ENCODE results near the gene ANKRD13D.

ANKRD13D gene

GRCh38 chr11:67278135-67278938, 10.8 kb upstream of the ANKRD13D start:
- Histone ChIP-seq H3K27ac (ENCODE audit: low read depth, low read length) (peak overlapping the region; percentile 100), H3K4me3 (ENCODE audit: low read length) (peak overlapping the region; percentile 78), H3K9me3 (ENCODE audit: control insufficient read depth, insufficient read depth, low read length) (no peaks in the 10 kb centered on the region), H3K4me2 (ENCODE audit: low read length) (peak overlapping the region; percentile 100), H3K36me3 (ENCODE audit: control insufficient read depth, low read length) (peaks cover 93% of the 10 kb centered on the region), H4K20me1 (ENCODE audit: control insufficient read depth, insufficient read depth, low read depth, low read length) (no peaks in the 10 kb centered on the region), H3K4me1 (ENCODE audit: control insufficient read depth, low read length) (peaks cover 64% of the 10 kb centered on the region), H3K79me2 (ENCODE audit: control insufficient read depth, low read length) (peaks cover 78% of the 10 kb centered on the region), H3K9me2 (replicated peaks; ENCODE audit: control insufficient read depth, low read length) (no peaks in the 10 kb centered on the region), H3F3A (ENCODE audit: control insufficient read depth, insufficient read depth) (peaks cover 18% of the 10 kb centered on the region), H3K27me3 (ENCODE audit: control insufficient read depth, low read length) (no peaks in the 10 kb centered on the region)
- TF ChIP-seq EZH2phosphoT487 (IDR thresholded peaks at IDR 0.05; ENCODE audit: borderline replicate concordance, low read length) (no peak), CTCF (IDR thresholded peaks at IDR 0.05; ENCODE audit: low read depth, low read length, poor library complexity, severe bottlenecking) (no peak)

- Histone ChIP-seq H3K27ac (ENCODE audit: low read depth, low read length) (peak overlapping the region; percentile 100), H3K79me2 (ENCODE audit: control insufficient read depth, low read length) (peaks cover 71% of the 10 kb centered on the region)
Observed at GRCh38 chr11:67278939-67279588, 10.0 kb upstream of the ANKRD13D start.

GRCh38 chr11:67279589-67280340, 9.3 kb upstream of the ANKRD13D start:
- Histone ChIP-seq H3K4me1 (ENCODE audit: control insufficient read depth, low read length) (peaks cover 58% of the 10 kb centered on the region), H3K27me3 (ENCODE audit: control insufficient read depth, low read length) (no peaks in the 10 kb centered on the region), H3K36me3 (ENCODE audit: control insufficient read depth, low read length) (peaks cover 98% of the 10 kb centered on the region), H3K4me2 (ENCODE audit: low read length) (no peak overlapping the region), H3F3A (ENCODE audit: control insufficient read depth, insufficient read depth) (peaks cover 19% of the 10 kb centered on the region), H3K9me2 (replicated peaks; ENCODE audit: control insufficient read depth, low read length) (no peaks in the 10 kb centered on the region), H3K9me3 (ENCODE audit: control insufficient read depth, insufficient read depth, low read length) (no peaks in the 10 kb centered on the region), H3K79me2 (ENCODE audit: control insufficient read depth, low read length) (peaks cover 64% of the 10 kb centered on the region), H3K27ac (ENCODE audit: low read depth, low read length) (no peak overlapping the region), H3K4me3 (ENCODE audit: low read length) (no peak overlapping the region), H4K20me1 (ENCODE audit: control insufficient read depth, insufficient read depth, low read depth, low read length) (no peaks in the 10 kb centered on the region)
- TF ChIP-seq EZH2phosphoT487 (IDR thresholded peaks at IDR 0.05; ENCODE audit: borderline replicate concordance, low read length) (no peak), CTCF (IDR thresholded peaks at IDR 0.05; ENCODE audit: low read depth, low read length, poor library complexity, severe bottlenecking) (no peak)

More at GRCh38 chr11:67278939-67279588, 10.0 kb upstream of the ANKRD13D start:
- no peak for TF ChIP-seq EZH2phosphoT487 (IDR thresholded peaks at IDR 0.05; ENCODE audit: borderline replicate concordance, low read length)
- no peak for TF ChIP-seq CTCF (IDR thresholded peaks at IDR 0.05; ENCODE audit: low read depth, low read length, poor library complexity, severe bottlenecking)
- no peak overlapping the region for H3K4me2 ChIP-seq (ENCODE audit: low read length)
- H4K20me1 ChIP-seq (ENCODE audit: control insufficient read depth, insufficient read depth, low read depth, low read length): no peaks in the 10 kb centered on the region
- H3K9me2 ChIP-seq (replicated peaks; ENCODE audit: control insufficient read depth, low read length): no peaks in the 10 kb centered on the region
- H3K9me3 ChIP-seq (ENCODE audit: control insufficient read depth, insufficient read depth, low read length): no peaks in the 10 kb centered on the region
- no peak overlapping the region for H3K4me3 ChIP-seq (ENCODE audit: low read length)
- H3K4me1 ChIP-seq (ENCODE audit: control insufficient read depth, low read length): peaks cover 62% of the 10 kb centered on the region
- H3F3A ChIP-seq (ENCODE audit: control insufficient read depth, insufficient read depth): peaks cover 19% of the 10 kb centered on the region
- H3K36me3 ChIP-seq (ENCODE audit: control insufficient read depth, low read length): peaks cover 96% of the 10 kb centered on the region
- H3K27me3 ChIP-seq (ENCODE audit: control insufficient read depth, low read length): no peaks in the 10 kb centered on the region
